Osteoblast (primary cell): ENCODE data around the gene SNX17. TPM values are rescaled to one million over a fixed set of nuclear protein-coding genes. Genes with fewer than 3 reads are reported as not detected.

ENCODE experiments used
- DNase-seq: peaks from one replicate; pipeline ENCODE4 v3.0.0; 2011; ENCODE audit warnings: low spot score, mixed read lengths; ENCODE audit not compliant: insufficient read length; ENCODE audit errors: missing footprints
- H2AFZ ChIP-seq: 2 replicates; pipeline ENCODE4 v1.6.0; 2011; ENCODE audit warnings: mild to moderate bottlenecking, low read length
- H3K27ac ChIP-seq: 2 replicates; pipeline ENCODE4 v1.5.1; 2011; ENCODE audit warnings: mild to moderate bottlenecking, low read depth, low read length, moderate library complexity
- H3K27me3 ChIP-seq: 2 replicates; pipeline ENCODE4 v1.6.0; 2012; ENCODE audit warnings: mild to moderate bottlenecking, control low read depth, inconsistent platforms, low read length, moderate library complexity; ENCODE audit not compliant: insufficient read depth
- H3K36me3 ChIP-seq: 2 replicates; pipeline ENCODE4 v1.5.1; 2011; ENCODE audit warnings: mild to moderate bottlenecking, low read length, control low read depth, moderate library complexity; ENCODE audit not compliant: insufficient read depth
- H3K4me1 ChIP-seq: 2 replicates; pipeline ENCODE4 v1.5.1; 2011; ENCODE audit warnings: mild to moderate bottlenecking, low read length, control low read depth, moderate library complexity; ENCODE audit not compliant: insufficient read depth
- H3K4me2 ChIP-seq: 2 replicates; pipeline ENCODE4 v1.6.0; 2011; ENCODE audit warnings: mild to moderate bottlenecking, low read length; ENCODE audit not compliant: insufficient read depth
- H3K4me3 ChIP-seq: fragments of 200-600 bp; sonication (generic); 3 replicates; pipeline ENCODE4 v1.5.1; 2012; ENCODE audit warnings: mild to moderate bottlenecking, low read length, inconsistent platforms; ENCODE audit not compliant: insufficient read depth
- H3K79me2 ChIP-seq: 2 replicates; pipeline ENCODE4 v1.6.0; 2012; ENCODE audit warnings: mild to moderate bottlenecking, low read length, control low read depth, inconsistent platforms; ENCODE audit not compliant: insufficient read depth
- H3K9me3 ChIP-seq: 2 replicates; pipeline ENCODE4 v1.5.1; 2011; ENCODE audit warnings: low read depth, low read length, control low read depth
- H4K20me1 ChIP-seq: 2 replicates; pipeline ENCODE4 v1.6.0; 2012; ENCODE audit warnings: mild to moderate bottlenecking, low read length, control low read depth; ENCODE audit not compliant: insufficient read depth
- total RNA-seq: library from RNA; depleted of rRNA; stranded (reverse); fragments of >200 nt; gene quantifications from 2 replicates; pipeline ENCODE4 v1.2.3, GENCODE V29; 2012
- TF ChIP-seq, protein P1 (sequence below): IDR thresholded peaks from 2 replicates; pipeline ENCODE4 v1.5.1; 2011; ENCODE audit warnings: mild to moderate bottlenecking, low read depth, low read length, moderate library complexity; ENCODE audit errors: extremely low read depth

SNX17 gene
- total RNA-seq, 1 donor, result 165 TPM

DNA sequence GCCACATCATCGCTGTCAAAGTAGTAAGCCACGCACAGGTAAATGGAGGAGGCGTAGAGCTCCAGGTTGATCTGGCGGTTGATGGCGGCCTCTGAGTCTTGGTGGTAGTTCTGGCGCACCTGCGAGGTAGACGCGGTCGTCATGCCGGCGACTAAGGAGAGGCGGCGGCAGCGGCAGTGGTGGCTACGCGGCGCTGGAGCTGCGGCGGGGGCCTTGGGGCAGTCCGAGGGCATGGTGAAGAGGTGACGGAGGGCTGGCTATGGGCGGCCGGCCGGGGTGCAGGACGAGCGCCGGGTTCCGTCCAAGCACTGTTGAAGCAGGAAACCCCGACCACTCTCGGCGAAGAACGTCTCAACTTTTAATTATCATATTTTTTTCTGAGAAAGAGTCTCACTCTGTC is 22.8 kb downstream of the SNX17 start:
- H3K4me1 ChIP-seq, result no peaks in the 10 kb centered on the region
- no peak for DNase-seq
- H3K9me3 ChIP-seq, result no peaks in the 10 kb centered on the region
- peaks cover 96% of the 10 kb centered on the region for H3K79me2 ChIP-seq
- H2AFZ ChIP-seq, result no peak overlapping the region
- peaks cover 9% of the 10 kb centered on the region for H4K20me1 ChIP-seq
- H3K4me2 ChIP-seq, result no peak overlapping the region
- TF ChIP-seq, protein P1, sequence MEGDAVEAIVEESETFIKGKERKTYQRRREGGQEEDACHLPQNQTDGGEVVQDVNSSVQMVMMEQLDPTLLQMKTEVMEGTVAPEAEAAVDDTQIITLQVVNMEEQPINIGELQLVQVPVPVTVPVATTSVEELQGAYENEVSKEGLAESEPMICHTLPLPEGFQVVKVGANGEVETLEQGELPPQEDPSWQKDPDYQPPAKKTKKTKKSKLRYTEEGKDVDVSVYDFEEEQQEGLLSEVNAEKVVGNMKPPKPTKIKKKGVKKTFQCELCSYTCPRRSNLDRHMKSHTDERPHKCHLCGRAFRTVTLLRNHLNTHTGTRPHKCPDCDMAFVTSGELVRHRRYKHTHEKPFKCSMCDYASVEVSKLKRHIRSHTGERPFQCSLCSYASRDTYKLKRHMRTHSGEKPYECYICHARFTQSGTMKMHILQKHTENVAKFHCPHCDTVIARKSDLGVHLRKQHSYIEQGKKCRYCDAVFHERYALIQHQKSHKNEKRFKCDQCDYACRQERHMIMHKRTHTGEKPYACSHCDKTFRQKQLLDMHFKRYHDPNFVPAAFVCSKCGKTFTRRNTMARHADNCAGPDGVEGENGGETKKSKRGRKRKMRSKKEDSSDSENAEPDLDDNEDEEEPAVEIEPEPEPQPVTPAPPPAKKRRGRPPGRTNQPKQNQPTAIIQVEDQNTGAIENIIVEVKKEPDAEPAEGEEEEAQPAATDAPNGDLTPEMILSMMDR, result no peak
- H3K36me3 ChIP-seq, result peaks cover 5% of the 10 kb centered on the region
- no peaks in the 10 kb centered on the region for H3K27me3 ChIP-seq
- no peak overlapping the region for H3K27ac ChIP-seq
- H3K4me3 ChIP-seq, result no peak overlapping the region

GRCh38 chr2:27398962-27399361 is 28.5 kb downstream of the SNX17 start:
- H3K4me2 ChIP-seq, result no peak overlapping the region
- TF ChIP-seq, protein P1, result no peak
- H3K27me3 ChIP-seq, result no peaks in the 10 kb centered on the region

GRCh38 chr2:27400348-27401135 is 30.1 kb downstream of the SNX17 start:
- DNase-seq, result no peak
- peaks cover 14% of the 10 kb centered on the region for H4K20me1 ChIP-seq
- no peaks in the 10 kb centered on the region for H3K27me3 ChIP-seq
- peak overlapping the region; percentile 1 for H3K27ac ChIP-seq
- H3K36me3 ChIP-seq, result peaks cover 10% of the 10 kb centered on the region
- H3K79me2 ChIP-seq, result peaks cover 99% of the 10 kb centered on the region
- TF ChIP-seq, protein P1, result no peak
- H3K4me2 ChIP-seq, result no peak overlapping the region
- H3K9me3 ChIP-seq, result no peaks in the 10 kb centered on the region
- H3K4me3 ChIP-seq, result no peak overlapping the region
- H3K4me1 ChIP-seq, result no peaks in the 10 kb centered on the region
- no peak overlapping the region for H2AFZ ChIP-seq

More at GRCh38 chr2:27398962-27399361, 28.5 kb downstream of the SNX17 start:
- Histone ChIP-seq H2AFZ (no peak overlapping the region), H3K36me3 (peaks cover 4% of the 10 kb centered on the region), H4K20me1 (peaks cover 14% of the 10 kb centered on the region), H3K4me1 (no peaks in the 10 kb centered on the region), H3K27ac (no peak overlapping the region), H3K4me3 (no peak overlapping the region), H3K79me2 (peaks cover 98% of the 10 kb centered on the region), H3K9me3 (no peaks in the 10 kb centered on the region)
- DNase-seq, result no peak

GRCh38 chr2:27407798-27408491 is 37.5 kb downstream of the SNX17 start:
- no peak overlapping the region for H2AFZ ChIP-seq
- H3K79me2 ChIP-seq, result peaks cover 64% of the 10 kb centered on the region
- TF ChIP-seq, protein P1, result peak; percentile 52
- H3K27ac ChIP-seq, result peak overlapping the region; percentile 68
- peaks cover 7% of the 10 kb centered on the region for H3K27me3 ChIP-seq
- peaks cover 23% of the 10 kb centered on the region for H4K20me1 ChIP-seq
- peak overlapping the region; percentile 94 for H3K4me3 ChIP-seq
- peak; percentile 80 for DNase-seq
- H3K4me2 ChIP-seq, result peak overlapping the region; percentile 99
- peaks cover 13% of the 10 kb centered on the region for H3K36me3 ChIP-seq
- no peaks in the 10 kb centered on the region for H3K9me3 ChIP-seq
- peaks cover 17% of the 10 kb centered on the region for H3K4me1 ChIP-seq
